HG03575 (cell line): ENCODE measurements around the gene TRIM72.
"Not testable (repeated sequence)": the region's sequence is repeated elsewhere in the genome, so short reads cannot be mapped to it uniquely, and the experiment has no call there.

ENCODE experiments used
- ATAC-seq: cut with Tn5 transposase; IDR thresholded peaks from one replicate; pipeline ENCODE4 v1.9.1; 2021; ENCODE audit not compliant: unreplicated experiment, insufficient number of reproducible peaks, low FRiP score; ENCODE audit errors: extremely low read depth

TRIM72 gene

DNA sequence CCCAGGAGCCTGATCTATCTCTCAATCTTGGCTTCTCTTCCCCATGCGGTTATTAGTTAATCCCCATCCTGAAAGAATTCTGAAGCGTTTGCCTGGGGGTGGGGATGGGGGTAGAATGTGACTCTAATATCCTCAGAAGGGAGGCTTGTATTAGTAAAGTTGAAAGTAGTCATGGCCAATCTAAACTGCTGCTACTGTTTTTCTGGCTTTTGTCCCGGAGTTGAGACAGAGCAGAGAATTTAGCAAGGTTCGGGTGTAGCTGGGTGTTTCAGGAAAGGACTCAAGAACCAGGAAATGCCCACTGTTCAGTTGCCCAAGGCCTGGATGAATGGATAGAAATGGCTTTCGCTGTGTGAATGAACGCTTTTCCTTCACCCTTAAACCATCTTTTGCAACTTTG is 28.3 kb downstream of the TRIM72 start:
- ATAC-seq, result no peak

DNA sequence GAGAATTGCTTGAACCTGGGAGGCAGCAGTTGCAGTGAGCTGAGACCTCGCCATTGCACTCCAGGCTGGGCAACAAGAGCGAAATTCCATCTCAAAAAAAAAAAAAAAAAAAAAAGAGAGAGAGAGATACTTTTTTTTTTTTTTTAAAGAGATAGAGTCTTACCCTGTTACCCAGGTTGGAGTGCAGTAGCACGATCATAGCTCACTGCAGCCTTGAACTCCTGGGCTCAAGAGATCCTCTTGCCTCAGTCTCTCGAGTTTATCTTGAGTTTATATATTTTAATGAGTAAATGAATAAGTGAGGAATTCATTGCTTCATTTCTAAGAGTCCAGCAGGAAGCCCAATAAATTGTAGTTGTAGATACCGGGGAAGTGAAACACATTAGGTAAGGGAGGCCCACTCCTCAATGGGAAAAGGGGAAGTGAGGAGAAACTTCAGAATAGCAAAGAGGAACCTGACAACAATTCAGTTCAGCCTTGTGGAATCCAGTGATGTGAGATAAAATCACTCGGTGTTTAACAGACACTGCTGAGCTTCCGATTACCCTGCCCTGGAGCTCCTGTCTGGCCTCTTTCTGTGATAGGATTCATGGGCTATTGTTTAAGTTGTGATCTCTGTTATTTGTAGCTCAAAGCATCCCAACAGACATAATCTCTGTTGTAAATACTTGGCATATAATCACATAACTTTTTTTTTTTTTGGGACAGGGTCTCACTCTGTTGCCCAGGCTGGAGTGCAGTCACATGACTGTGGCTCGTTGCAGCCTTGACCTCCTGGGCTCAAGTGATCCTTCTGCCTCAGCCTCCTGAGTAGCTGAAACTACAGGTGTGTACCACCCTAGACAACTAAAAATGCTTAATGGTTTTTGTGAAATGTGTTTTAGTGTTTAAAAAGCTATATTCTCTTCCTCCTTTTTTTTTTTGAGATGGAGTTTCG is 30.1 kb downstream of the TRIM72 start:
- ATAC-seq, result no peak

DNA sequence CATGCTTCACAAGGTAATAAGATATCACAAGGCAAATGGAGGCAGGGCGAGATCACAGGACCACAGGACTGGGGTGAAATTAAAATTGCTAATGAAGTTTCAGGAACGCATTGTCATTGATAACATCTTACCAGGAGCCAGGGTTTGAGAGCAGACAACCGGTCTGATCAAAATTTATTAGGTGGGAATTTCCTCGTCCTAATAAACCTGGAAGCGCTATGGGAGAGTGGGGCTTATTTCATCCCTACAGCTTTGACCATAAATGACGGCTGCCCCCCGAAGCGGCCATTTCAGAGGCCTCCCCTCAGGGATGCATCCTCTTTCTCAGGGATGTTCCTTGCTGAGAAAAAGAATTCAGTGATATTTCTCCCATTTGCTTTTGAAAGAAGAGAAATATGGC is 31.7 kb downstream of the TRIM72 start:
- not testable (repeated sequence) for ATAC-seq

DNA sequence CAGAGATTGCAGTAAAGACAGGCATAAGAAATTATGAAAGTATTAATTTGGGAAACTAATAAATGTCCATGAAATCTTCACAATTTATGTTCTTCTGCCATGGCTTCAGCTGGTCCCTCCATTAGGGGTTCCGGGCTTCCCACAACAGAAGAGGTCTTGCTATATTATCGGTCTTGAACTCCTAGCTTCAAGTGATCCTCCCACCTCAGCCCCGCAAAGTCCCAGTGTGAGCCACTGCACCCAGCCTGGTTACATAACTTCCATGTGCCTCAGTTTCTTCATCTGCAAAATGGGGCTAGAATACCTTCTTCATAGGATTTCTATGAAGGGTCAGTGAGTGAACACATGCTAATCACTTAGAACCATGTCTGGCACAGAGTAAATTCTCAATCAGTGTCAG is 32.4 kb downstream of the TRIM72 start:
- ATAC-seq, result no peak

DNA sequence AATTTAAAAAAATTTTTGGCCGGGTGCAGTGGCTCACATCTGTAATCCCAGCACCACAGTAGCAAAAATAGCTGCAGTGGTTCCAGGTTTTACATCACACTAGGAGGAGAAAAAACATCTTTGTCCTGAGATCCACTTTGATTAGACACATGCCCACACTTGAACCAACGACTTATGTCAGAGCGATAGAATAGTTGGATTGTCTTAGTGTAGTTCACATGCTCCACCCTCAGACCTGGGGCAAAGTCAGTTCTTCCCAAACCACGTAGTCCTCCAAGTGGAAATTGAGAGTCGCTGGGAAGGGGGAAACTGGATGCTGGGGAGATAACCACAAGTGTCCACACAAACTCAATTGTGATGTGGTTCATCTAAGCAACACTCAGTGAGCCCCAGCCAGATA is 34.4 kb downstream of the TRIM72 start:
- no peak for ATAC-seq

DNA sequence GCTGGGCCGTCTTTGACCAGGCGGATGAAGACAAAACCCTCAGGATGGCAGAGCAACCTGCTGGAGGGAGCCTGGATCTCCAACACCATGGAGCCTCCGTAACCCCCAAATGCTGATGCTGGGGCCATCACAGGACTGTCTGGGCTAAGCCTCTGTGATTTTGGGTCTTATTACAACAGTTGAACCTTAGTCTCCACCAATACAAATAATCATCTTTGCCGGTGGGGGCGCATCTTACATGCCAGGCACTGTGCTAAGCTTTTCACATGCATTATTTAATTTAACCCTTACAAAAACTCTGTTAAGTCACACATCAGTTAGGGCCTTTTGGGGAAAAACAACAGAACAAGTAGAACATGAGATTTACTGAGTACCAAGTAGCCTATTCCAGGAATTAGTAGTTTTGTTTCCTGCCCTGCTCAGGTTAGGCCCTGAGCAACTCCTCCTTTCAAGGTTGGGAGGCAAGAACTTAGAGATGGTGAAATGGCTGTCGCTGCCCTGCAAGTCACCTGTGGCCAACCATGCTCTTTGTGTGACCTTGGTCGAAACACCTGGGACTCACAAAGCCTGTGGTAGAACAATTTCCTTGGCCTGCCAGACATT is 37.0 kb downstream of the TRIM72 start:
- no peak for ATAC-seq

DNA sequence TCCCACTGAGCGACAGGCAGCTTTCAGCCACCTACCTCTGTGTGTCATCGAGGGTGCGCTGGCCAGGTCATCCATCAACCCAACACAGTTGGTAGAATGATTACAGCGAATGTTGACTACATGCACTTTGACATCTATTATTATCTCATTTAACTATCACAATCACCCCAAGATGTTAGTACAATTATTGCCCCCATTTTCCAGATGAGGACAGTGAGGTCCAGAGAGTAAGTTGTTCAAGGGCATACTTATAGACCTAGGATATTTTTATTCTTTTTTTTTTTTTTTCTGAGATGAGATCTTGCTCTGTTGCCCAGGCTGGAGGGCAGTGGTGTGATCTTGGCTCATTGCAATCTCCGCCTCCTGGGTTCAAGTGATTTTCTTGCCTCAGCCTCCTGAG is 37.5 kb downstream of the TRIM72 start:
- no peak for ATAC-seq

DNA sequence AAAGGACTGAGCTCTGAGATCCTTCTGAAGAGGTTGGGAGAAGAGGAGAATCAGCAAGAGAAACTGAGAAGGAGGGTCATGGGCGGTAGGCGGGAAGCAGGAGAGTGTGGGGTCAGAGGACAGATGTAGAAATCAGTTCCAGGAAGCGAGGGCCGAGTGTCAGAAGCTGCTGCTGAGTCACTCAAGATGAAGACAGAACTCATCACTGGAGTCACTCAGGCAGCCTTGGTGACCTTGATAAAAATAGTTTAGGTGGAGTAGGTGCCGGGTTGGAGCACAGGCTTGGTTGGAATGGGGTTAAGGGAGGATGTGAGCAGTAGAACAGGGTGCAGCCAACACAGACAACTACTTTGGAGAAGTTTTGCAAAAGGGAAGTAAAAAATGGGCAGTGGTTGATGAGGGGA is 39.7 kb downstream of the TRIM72 start:
- no peak for ATAC-seq

DNA sequence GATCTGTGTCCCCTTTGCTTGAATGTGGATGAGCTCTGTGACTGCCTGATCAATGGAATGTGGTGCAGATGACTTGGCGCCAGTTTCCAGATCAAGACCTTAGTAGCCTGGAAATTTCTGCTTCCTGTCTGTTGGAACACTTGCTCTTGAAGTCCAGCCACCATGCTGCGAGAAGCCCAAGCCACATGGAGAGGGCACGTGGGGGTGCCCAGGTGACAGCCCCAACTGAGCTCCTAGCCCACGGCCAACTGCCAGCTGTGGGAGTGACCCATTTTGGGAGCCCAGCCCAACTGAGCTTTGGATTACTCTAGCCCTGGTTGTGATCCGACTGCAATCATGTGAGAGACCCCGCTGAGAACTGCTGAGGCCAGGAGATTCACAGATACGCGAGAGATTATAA is 42.5 kb downstream of the TRIM72 start:
- no peak for ATAC-seq

DNA sequence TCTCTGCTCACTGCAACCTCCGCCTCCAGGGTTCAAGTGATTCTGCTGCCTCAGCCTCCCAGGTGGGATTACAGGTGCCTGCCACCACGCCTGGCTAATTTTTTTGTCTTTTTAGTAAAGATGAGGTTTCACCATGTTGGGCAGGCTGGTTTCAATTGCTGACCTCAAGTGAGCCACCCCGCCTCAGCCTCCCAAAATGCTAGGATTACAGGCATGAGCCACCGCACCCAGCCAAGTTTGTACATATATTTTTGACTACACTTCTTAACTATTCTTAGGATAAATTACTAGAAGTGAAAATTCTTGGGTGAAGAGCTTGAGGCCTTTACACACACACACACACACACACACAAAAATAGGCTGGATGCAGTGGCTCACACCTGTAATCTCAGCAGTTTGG is 44.4 kb downstream of the TRIM72 start:
- ATAC-seq, result no peak

DNA sequence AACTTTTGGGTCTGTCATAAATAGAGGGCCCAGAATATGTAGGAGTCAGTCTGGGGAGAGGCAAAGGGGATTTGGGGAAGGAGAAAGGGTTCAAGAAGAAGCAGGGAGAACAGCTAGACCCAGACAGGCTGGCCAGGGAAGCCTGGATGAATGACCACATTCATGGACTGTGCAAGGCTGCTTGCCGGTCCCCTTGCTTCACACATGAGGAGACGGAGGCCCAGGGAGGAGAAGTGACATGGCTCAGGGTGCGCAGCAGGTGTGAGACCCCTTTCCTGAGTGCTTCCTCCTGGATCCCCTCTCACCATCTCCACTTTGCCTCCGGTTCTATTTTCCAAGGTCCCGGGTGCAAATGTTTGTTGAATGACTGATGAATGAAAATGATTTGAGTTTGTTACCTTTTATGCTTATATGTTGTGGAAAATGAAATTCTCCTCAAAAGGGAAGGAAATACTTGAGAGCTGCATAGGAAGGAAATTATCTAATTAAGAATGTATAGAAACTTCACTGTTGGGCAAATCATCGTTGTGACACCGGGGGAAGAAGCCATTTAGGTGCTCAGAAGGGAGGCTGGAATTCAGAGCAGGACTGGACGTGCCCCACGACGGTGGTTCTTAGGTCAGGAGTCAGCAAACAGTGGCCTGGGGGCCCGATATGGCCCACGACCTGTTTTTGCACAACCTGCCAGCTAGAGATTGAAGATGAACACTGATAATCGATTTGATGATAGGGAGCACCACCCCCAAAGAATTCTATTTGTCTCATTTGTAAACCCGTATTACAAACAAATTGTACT is 46.4 kb downstream of the TRIM72 start:
- ATAC-seq, result no peak

DNA sequence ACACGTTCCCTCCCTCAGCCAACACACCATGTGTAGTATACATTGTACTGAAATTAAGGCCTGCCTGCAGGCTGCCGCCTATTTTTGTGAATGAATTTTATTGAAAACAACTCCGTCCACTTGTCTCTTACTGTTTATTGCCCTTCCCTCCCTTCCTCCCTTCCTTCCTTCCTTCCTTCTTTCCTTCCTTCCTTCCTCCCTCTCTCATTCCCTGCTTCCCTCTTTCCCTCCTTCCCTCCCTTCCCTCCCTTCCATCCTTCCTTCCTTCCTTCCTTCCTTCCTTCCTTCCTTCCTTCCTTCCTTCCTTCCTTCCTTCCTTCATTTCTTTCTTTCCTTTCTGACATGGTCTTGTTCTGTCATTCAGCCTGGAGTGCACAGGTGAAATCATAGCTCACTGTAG is 48.2 kb downstream of the TRIM72 start:
- no peak for ATAC-seq

DNA sequence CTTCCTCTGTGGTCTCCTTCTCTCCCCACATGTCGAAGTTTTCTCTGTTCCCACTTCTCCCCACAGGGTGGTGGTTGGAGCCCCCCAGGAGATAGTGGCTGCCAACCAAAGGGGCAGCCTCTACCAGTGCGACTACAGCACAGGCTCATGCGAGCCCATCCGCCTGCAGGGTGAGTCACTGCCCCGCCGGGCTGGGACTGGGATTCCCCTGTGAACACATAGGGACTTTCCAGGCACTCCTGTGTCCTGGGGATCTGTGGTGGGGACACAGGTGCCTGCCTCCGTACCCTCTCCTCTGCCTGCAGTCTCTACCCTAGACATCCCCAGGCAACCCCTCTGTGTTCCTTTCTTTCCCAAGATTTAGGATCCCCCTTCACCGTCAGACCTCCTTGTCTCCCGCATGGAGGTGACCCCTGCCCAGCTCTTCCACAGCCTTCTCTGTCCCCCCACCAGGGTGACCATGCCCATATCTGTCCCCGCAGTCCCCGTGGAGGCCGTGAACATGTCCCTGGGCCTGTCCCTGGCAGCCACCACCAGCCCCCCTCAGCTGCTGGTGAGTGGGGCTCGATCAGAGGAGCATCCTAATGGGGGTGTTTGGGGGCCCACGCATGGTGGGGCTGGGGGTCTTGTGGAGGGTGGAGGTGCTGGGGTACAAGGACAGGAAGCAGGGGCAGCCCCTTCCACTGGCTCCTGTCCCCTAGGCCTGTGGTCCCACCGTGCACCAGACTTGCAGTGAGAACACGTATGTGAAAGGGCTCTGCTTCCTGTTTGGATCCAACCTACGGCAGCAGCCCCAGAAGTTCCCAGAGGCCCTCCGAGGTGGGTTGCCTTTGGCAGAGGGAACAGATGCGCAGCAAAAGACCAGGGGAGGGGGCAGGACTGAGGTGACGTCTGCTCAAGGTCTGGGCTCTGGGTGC is 51.7 kb downstream of the TRIM72 start:
- peak; percentile 69 for ATAC-seq

DNA sequence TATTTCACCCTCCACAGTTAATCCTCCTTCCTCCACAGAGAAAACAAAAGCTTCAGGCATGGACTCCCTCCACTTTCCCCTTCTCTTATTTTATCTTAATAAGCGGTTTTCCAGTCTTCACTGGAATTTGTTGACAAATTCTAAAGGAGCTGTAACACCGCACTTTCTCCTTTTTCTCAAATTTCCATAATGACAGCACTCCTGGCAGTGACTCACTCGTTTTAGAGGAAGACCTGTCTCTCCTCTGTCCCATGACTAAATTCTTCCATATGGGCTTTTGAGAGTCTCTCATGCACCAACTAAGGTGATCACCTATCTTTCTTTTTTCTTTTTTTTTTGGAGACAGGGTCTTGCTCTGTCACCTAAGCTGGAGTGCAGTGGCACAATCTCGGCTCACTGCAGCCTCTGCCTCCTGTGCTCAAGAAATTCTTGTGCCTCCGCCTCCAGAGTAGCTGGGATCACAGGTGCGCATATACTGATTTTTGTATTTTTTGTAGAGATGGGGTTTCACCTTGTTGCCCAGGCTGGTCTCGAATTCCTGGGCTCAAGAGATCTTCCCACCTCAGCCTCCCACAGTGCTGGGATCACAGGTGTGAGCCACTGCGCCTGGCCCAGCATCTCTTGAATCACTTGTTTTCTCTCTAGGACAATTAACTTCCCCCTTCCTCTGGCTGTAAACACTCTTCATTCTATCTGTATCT is 53.6 kb downstream of the TRIM72 start:
- no peak for ATAC-seq

DNA sequence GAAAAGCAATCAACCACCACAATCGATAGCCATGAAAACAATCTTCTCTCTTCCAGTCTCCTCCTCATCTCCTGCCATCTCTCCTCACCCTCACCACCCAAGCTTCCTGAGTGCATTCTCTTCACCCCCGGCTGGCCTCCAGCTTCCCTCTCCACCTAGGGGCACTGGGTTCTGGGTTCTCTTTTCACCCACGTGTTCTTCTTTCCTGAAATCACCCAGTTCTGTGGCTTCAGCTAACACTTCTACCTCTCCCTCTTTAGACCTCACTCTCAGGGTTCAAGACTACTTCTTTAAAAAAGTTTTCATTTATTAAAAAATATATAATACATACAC is 54.1 kb downstream of the TRIM72 start:
- ATAC-seq, result no peak

DNA sequence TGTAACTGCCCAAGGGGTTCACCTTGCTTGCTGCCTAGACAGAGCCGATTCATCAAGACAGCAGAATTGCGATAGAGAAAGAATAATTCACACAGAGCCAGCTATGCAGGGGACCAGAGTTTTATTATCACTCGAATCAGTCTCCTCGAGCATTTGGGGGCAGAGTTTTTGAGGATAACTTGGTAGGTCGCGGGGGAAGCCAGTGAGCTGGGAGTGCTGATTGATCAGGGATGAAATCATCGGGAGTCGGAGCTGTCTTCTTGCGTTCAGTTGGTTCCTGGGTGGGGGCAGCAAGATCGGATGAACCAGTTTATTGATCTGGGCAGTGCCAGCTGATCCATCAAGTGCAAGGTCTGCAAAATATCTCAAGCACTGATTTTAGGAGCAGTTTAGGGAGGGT is 55.0 kb downstream of the TRIM72 start:
- ATAC-seq, result no peak

DNA sequence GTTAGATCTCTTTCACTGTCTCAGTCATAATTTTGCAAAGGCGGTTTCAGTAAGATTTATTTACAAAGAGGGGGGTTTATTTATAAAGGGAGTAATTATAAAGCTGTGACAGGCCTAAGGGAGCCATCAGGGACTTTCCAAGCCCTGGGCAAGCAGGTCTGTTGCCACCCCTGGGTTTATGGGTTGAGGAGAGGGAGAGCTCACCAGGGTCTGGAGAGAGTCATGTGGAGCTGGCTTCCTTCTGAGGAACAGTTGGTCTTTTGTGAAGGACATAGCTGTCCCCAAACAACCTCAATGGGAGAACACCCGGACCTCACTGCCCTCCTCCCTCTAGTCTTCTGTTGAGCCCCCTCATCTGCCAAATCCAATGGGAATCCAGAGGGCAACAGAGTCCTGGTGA is 55.6 kb downstream of the TRIM72 start:
- ATAC-seq, result no peak

DNA sequence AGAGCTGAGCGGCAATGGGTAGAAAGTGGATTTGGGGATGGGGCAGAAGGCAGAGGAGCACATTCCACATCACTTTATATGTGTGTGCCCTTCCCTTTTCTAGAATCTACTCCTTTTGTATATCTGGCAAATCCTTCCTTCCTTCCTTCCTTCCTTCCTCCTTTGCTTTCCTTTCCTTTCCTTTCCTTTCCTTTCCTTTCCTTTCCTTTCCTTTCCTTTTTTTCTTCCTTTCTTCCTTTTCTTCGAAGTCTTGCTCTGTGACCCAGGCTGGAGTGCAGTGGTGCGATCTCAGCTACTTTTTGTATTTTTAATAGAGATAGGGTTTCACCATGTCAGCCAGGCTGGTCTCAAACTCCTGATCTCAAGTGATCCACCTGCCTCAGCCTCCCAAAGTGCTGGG is 56.1 kb downstream of the TRIM72 start:
- not testable (repeated sequence) for ATAC-seq
